22Rv1 (cell line): ENCODE measurements around the gene E2F6.

ENCODE experiments used
- H3K27ac ChIP-seq: fragments of 450-650 bp; 2 replicates; pipeline ENCODE4 v1.5.1; 2017
- ZFX ChIP-seq: fragments of 450-650 bp; IDR thresholded peaks from 2 replicates; pipeline ENCODE4 v1.6.1; 2017; ENCODE audit warnings: antibody characterized with exemption, borderline replicate concordance
- TF ChIP-seq, protein P1 (sequence below): fragments of 450-650 bp; IDR thresholded peaks from 2 replicates; pipeline ENCODE4 v1.5.1; 2017; ENCODE audit warnings: mild to moderate bottlenecking

E2F6 gene, protein sequence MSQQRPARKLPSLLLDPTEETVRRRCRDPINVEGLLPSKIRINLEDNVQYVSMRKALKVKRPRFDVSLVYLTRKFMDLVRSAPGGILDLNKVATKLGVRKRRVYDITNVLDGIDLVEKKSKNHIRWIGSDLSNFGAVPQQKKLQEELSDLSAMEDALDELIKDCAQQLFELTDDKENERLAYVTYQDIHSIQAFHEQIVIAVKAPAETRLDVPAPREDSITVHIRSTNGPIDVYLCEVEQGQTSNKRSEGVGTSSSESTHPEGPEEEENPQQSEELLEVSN

DNA sequence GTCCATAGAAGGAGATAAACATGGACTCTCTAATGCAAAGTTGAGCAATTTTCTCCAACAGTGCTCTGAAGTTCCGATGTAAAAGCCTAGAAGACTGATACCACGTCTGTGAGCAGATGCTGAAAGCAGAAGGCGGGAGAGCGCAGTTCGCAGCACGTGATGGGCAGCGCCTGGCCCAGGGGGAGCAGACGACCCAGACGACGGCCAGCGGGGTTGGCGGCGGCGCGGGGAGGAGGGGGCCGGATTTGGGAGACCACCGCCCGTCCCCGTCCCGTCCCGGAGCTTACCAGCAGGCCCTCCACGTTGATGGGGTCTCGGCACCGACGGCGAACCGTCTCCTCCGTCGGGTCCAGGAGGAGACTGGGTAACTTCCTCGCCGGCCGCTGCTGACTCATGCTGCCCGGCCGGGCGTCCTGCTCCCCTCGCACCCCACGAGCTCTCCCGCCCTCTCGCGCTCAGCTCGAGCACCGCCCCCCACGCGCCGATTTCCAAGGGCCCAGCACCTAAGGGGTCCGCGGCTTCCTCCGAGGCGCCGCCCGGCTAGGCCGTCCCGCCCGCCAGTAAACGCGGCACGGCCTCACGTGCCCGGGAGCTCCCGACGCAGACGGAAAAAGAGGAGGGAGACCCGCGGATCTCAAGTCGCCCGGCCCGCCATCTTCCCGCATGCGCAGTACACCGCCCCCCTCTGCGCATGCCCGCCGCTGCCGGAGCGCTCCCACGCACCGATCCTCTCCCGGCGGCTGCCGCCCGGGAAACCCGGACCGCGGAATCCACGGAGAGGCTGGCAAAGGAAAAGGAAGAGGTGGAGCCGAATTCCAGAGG, at the start of gene E2F6:
TSS of gene E2F6 (minus strand) at position 677 of the 822 bp plus-strand sequence. CDS start at position 395, 282 bp downstream.
- TF ChIP-seq, protein P1, sequence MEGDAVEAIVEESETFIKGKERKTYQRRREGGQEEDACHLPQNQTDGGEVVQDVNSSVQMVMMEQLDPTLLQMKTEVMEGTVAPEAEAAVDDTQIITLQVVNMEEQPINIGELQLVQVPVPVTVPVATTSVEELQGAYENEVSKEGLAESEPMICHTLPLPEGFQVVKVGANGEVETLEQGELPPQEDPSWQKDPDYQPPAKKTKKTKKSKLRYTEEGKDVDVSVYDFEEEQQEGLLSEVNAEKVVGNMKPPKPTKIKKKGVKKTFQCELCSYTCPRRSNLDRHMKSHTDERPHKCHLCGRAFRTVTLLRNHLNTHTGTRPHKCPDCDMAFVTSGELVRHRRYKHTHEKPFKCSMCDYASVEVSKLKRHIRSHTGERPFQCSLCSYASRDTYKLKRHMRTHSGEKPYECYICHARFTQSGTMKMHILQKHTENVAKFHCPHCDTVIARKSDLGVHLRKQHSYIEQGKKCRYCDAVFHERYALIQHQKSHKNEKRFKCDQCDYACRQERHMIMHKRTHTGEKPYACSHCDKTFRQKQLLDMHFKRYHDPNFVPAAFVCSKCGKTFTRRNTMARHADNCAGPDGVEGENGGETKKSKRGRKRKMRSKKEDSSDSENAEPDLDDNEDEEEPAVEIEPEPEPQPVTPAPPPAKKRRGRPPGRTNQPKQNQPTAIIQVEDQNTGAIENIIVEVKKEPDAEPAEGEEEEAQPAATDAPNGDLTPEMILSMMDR, result no peak
- TF ChIP-seq ZFX, result no peak
- peak within 1 kb of the TSS; percentile 71 for H3K27ac ChIP-seq

DNA sequence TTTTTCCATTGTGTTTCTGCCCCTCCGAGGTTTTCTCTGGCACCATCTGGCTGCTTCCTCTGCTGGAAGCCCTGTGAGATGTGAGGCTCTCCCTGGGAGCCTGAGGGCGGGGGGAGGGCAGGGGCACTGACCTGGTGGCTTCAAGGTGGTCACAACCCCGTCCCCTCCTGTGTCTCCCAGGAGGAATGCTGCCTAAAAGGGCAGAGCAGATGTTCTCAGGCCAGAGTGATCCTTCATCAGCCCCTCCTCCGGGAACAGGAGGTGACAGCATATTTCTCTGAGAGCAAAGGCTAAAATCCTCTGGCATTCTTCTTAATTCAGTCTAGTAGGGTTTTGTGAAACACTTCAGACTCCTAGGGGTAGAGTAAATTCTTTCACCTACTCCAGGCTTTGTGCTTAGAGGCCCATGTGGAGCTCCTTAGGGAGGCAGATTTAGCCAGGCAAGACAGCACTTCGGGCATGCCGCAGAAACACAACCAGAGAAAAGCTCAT, 49.6 kb upstream of the E2F6 start:
- TF ChIP-seq, protein P1, result no peak
- TF ChIP-seq ZFX, result no peak
- H3K27ac ChIP-seq, result no peak overlapping the region

DNA sequence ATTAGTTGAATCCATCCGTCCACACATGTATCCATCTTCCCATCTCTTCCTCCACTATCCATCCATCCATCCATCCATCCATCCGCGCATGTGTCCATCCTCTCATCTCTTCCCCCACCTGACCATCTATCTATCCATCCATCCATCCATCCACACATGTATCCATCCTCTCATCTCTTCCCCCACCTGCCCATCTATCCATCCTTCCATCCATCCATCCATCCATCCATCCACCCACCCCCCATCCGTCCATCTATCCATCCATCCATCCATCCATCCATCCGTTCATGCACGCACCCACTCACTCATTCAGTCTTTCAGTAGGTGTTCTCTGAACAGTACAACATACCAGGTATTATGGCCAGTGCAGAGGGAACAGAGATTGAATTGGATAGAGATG, 48.9 kb upstream of the E2F6 start:
- TF ChIP-seq ZFX, result no peak
- TF ChIP-seq, protein P1, result no peak
- H3K27ac ChIP-seq, result no peak overlapping the region

DNA sequence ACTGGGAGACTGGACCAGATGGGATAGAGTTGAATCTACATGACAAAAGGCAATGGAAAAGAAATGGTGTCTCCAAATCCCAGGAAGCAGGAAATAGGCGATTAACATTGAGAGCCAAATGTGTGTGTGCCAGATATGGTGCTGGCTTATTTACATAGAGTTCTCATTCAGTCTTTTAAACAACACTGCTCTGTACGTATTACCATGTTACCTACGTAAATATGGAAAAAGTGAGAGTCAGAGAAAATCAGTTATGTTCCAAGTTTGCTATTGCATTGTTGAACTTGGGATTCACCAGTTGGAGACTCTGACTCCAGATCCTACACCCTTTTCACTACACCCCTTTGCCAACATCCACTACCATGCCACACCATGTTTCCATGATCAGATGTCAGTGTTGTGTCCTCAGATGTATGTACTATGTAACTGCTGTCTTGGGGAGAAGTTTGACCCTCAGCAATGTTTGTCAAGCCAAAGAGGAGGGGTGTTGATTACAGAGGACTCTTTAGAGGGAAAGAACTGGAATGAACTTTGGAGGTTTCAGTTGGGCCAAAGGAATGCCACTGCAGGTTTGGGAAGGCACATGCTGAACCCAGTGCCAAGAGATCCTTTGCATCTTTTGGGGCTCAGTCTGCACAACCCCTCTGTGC, 48.2 kb upstream of the E2F6 start:
- no peak for TF ChIP-seq ZFX
- TF ChIP-seq, protein P1, result no peak
- H3K27ac ChIP-seq, result no peak overlapping the region

DNA sequence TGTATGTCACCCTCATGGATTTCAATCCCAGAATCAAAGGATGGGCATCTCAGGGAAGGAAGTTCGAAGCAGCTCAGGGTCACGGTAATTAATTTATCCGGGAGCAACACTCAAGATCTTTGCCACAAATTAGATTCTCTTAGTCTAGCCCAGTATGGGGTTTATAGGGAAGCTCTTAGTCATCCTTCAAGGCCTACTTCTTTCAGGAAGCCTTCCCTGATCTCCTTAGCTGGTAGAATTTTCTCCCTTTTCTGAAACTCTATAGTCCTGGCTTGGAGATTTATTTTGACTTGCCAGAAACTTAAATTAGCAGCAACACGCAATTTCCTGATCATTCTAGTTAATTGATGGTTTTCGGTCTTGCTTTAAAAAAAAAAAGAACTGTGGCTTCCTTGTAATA, 47.4 kb upstream of the E2F6 start:
- TF ChIP-seq ZFX, result no peak
- TF ChIP-seq, protein P1, result no peak
- no peak overlapping the region for H3K27ac ChIP-seq

DNA sequence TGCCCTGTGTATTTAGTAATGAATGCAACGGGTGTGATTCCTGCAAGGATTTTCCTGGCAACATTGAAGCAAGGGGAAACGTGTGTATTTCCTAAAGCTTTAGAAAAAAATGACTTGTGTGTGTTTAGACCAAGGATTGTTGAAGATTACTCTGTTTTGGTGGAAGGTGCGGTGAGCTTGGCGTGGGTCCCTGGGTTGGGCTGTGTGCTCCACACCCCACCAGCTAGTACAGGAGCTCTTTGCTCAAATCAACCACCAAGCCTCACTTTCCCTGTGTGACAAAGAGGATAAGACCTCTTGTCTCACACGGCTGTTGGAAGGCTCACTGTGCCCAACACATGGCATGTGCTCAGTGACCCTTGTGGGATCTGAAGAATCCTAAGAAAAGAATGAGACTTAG, 46.5 kb upstream of the E2F6 start:
- TF ChIP-seq, protein P1, result no peak

More for the DNA sequence above, 46.5 kb upstream of the E2F6 start:
- no peak overlapping the region for H3K27ac ChIP-seq
